ENCODE results near the gene TRERF1.

DNA sequence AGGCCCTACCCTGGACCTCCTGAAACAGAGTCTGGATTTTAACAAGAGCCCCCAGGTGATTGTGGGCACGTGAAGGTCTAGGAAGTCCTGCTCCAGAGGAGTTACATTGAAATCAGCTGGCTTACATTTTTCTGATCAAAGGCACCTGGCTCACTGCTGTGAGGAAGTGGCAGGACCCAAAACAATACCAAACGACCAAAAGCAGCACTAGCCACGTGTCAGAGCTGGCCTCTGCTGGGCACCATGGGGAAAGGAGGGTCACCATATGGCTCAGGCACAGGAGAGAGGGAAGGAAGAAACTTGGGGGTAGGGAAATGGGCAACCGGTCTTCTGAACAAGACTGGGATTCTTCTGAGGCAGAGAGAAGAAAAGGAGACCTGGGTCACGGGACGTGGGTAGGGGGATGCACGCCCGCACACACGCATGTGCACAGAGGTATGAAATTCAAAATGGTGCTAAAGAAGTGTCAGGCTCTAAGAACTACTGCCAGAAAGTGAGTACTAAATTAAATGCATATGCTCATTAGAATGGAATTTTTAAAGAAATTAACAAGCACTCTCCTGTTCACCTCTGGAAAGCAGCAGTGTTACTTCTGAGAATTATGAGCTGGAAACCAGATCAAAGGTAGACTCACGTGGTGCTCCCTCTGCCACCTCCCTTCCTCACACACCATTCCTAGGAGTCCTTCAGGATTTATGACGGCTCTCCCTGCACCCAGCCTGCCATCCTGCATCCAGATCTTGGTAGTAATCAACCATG lies 113.6 kb downstream of the TRERF1 start:
- TF ChIP-seq POLR2A (IDR thresholded peaks at IDR 0.05; ENCODE audit: low read length) (no peak), GATA1 (IDR thresholded peaks at IDR 0.05; ENCODE audit: low read depth, low read length) (no peak)
